Progenitor cell of endocrine pancreas (in vitro differentiated cells): ENCODE data around the gene VCX3A. TPM values are rescaled to one million over a fixed set of nuclear protein-coding genes. Genes with fewer than 3 reads are reported as not detected.
A peak's percentile ranks its signal among the peaks of the same experiment; 100 is the strongest.
"Not testable (repeated sequence)": the region's sequence is repeated elsewhere in the genome, so short reads cannot be mapped to it uniquely, and the experiment has no call there.

Experiments used
- DNase-seq: peaks from one replicate; pipeline ENCODE4 v3.0.0; 2021; ENCODE audit warnings: low spot score; ENCODE audit not compliant: unreplicated experiment
- H3K27ac Mint-ChIP-seq: 2 replicates; pipeline ENCODE4 v1.8.0; 2021; ENCODE audit warnings: mild to moderate bottlenecking, moderate library complexity, mixed read lengths
- H3K27me3 Mint-ChIP-seq: 2 replicates; pipeline ENCODE4 v1.8.0; 2021; ENCODE audit warnings: mixed read lengths
- H3K36me3 Mint-ChIP-seq: 2 replicates; pipeline ENCODE4 v1.8.0; 2022; ENCODE audit warnings: mixed read lengths; ENCODE audit not compliant: insufficient read depth
- H3K4me1 Mint-ChIP-seq: 2 replicates; pipeline ENCODE4 v1.8.0; 2021; ENCODE audit warnings: low read depth, mixed read lengths
- H3K4me3 Mint-ChIP-seq: 2 replicates; pipeline ENCODE4 v1.8.0; 2021; ENCODE audit warnings: low read depth, mild to moderate bottlenecking, moderate library complexity, mixed read lengths
- H3K9me3 Mint-ChIP-seq: 2 replicates; pipeline ENCODE4 v1.8.0; 2021; ENCODE audit warnings: low read depth, mixed read lengths
- CTCF ChIP-seq: fragments of 200-600 bp; sonication (generic); IDR thresholded peaks from one replicate; pipeline ENCODE4 v1.5.0; 2021; ENCODE audit warnings: antibody characterized with exemption, mild to moderate bottlenecking; ENCODE audit not compliant: unreplicated experiment
- long read RNA-seq: library from polyadenylated mRNA; unstranded; transcript quantifications from one replicate; pipeline ENCODE4 v2.0.0, GENCODE V29; 2020
- total RNA-seq: library from RNA; stranded (reverse); gene quantifications from 2 replicates; pipeline ENCODE4 v1.2.1, GENCODE V29; 2021

The VCX3A gene
- 0.29 and 0.51 TPM in 2 replicates for total RNA-seq
- long read RNA-seq = 0 reads

GRCh38 chrX:6535018-6535417 is at the start of gene VCX3A:
TSS of gene VCX3A (minus strand) at chrX:6535118. CDS start at chrX:6534497, 621 bp downstream.
- H3K9me3 Mint-ChIP-seq = peaks cover 11% of the 10 kb centered on the region
- H3K27ac Mint-ChIP-seq, H3K4me1 Mint-ChIP-seq, H3K36me3 Mint-ChIP-seq, DNase-seq, H3K27me3 Mint-ChIP-seq, H3K4me3 Mint-ChIP-seq: not testable (repeated sequence)

- Mint-ChIP-seq H3K9me3 (no peaks in the 10 kb centered on the region), H3K27ac (no peak overlapping the region), H3K36me3 (no peaks in the 10 kb centered on the region), H3K4me3 (no peak overlapping the region), H3K27me3 (no peaks in the 10 kb centered on the region), H3K4me1 (no peaks in the 10 kb centered on the region)
- TF ChIP-seq CTCF = peak; percentile 46
- DNase-seq = no peak
Measured at GRCh38 chrX:6574762-6575161, 39.8 kb upstream of the VCX3A start.

- Mint-ChIP-seq H3K27me3 (no peaks in the 10 kb centered on the region), H3K9me3 (peaks cover 8% of the 10 kb centered on the region), H3K4me3 (no peak overlapping the region), H3K36me3 (no peaks in the 10 kb centered on the region), H3K4me1 (no peaks in the 10 kb centered on the region), H3K27ac (no peak overlapping the region)
- TF ChIP-seq CTCF = no peak
- no peak for DNase-seq
Measured at GRCh38 chrX:6568031-6568430, 33.1 kb upstream of the VCX3A start.

- no peak overlapping the region for H3K4me3 Mint-ChIP-seq
- no peaks in the 10 kb centered on the region for H3K27me3 Mint-ChIP-seq
- no peak for TF ChIP-seq CTCF
- peaks cover 15% of the 10 kb centered on the region for H3K9me3 Mint-ChIP-seq
- no peaks in the 10 kb centered on the region for H3K36me3 Mint-ChIP-seq
- H3K4me1 Mint-ChIP-seq = no peaks in the 10 kb centered on the region
- H3K27ac Mint-ChIP-seq = no peak overlapping the region
- no peak for DNase-seq
Measured at GRCh38 chrX:6558979-6559378, 24.1 kb upstream of the VCX3A start.

GRCh38 chrX:6557690-6558089 is 22.8 kb upstream of the VCX3A start:
- no peak for TF ChIP-seq CTCF
- Mint-ChIP-seq H3K36me3 (no peaks in the 10 kb centered on the region), H3K27ac (no peak overlapping the region), H3K9me3 (peaks cover 10% of the 10 kb centered on the region), H3K4me1 (no peaks in the 10 kb centered on the region), H3K4me3 (no peak overlapping the region), H3K27me3 (no peaks in the 10 kb centered on the region)
- no peak for DNase-seq

GRCh38 chrX:6550999-6551398 is 16.1 kb upstream of the VCX3A start:
- H3K4me1 Mint-ChIP-seq = no peaks in the 10 kb centered on the region
- H3K36me3 Mint-ChIP-seq = no peaks in the 10 kb centered on the region
- H3K27me3 Mint-ChIP-seq = no peaks in the 10 kb centered on the region
- H3K27ac Mint-ChIP-seq = no peak overlapping the region
- TF ChIP-seq CTCF = no peak
- no peak for DNase-seq
- H3K9me3 Mint-ChIP-seq = peaks cover 10% of the 10 kb centered on the region
- H3K4me3 Mint-ChIP-seq = no peak overlapping the region
